ENCODE measurements around the gene PKN1. TPM values are rescaled to one million over a fixed set of nuclear protein-coding genes. Genes with fewer than 3 reads are reported as not detected.

Gene PKN1
- total and polyA plus RNA-seq, 9 of the 15 experiments (the other 6 are each of a cell fraction or from before 2014, with no cell fraction given), result 0.30 to 228 (median 77.5) TPM

GRCh38 chr19:14505488-14506239 is 72.6 kb downstream of the PKN1 start (continued):
- TF ChIP-seq ARID1B (IDR thresholded peaks at IDR 0.05) (peak; percentile 31; the same call in 1 of the 2 replicates), ARID2 (IDR thresholded peaks at IDR 0.05) (0 out of 2 replicates have a peak, but pooled peaks have one; percentile 4), NCOR1 (IDR thresholded peaks at IDR 0.05) (no peak), HOMEZ (CRISPR knock-in tag; IDR thresholded peaks at IDR 0.05) (no peak), RBM25 (IDR thresholded peaks at IDR 0.05; ENCODE audit: low read depth, low read length, severe bottlenecking) (no peak), ZNF830 (CRISPR knock-in tag; IDR thresholded peaks at IDR 0.05) (no peak), ASH1L (IDR thresholded peaks at IDR 0.05; ENCODE audit: borderline replicate concordance, low read depth, partially characterized antibody) (no peak), ETV1 (tag; conservative IDR thresholded peaks at IDR 0.05; ENCODE audit: low read depth) (no peak), ZNF253 (CRISPR knock-in tag; conservative IDR thresholded peaks at IDR 0.05) (no peak), SREBF1 (IDR thresholded peaks at IDR 0.05; ENCODE audit: borderline replicate concordance, low read depth, low read length) (no peak), CBFB (CRISPR knock-in tag; IDR thresholded peaks at IDR 0.05) (no peak), CREB1 (IDR thresholded peaks at IDR 0.05) (no peak), CREB1 (CRISPR knock-in tag; IDR thresholded peaks at IDR 0.05) (peak; percentile 30; the same call in 1 of the 2 replicates), FOSL1 (tag; conservative IDR thresholded peaks at IDR 0.05) (no peak), PREB (CRISPR knock-in tag; IDR thresholded peaks at IDR 0.05) (no peak), HNRNPLL (IDR thresholded peaks at IDR 0.05; ENCODE audit: low read depth, low read length, poor library complexity, severe bottlenecking) (no peak), ZNF143 (CRISPR knock-in tag; IDR thresholded peaks at IDR 0.05) (no peak)
- TF ChIP-seq, protein P1, sequence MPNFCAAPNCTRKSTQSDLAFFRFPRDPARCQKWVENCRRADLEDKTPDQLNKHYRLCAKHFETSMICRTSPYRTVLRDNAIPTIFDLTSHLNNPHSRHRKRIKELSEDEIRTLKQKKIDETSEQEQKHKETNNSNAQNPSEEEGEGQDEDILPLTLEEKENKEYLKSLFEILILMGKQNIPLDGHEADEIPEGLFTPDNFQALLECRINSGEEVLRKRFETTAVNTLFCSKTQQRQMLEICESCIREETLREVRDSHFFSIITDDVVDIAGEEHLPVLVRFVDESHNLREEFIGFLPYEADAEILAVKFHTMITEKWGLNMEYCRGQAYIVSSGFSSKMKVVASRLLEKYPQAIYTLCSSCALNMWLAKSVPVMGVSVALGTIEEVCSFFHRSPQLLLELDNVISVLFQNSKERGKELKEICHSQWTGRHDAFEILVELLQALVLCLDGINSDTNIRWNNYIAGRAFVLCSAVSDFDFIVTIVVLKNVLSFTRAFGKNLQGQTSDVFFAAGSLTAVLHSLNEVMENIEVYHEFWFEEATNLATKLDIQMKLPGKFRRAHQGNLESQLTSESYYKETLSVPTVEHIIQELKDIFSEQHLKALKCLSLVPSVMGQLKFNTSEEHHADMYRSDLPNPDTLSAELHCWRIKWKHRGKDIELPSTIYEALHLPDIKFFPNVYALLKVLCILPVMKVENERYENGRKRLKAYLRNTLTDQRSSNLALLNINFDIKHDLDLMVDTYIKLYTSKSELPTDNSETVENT (CRISPR knock-in tag; IDR thresholded peaks at IDR 0.05), result no peak
- TF ChIP-seq, protein P2, sequence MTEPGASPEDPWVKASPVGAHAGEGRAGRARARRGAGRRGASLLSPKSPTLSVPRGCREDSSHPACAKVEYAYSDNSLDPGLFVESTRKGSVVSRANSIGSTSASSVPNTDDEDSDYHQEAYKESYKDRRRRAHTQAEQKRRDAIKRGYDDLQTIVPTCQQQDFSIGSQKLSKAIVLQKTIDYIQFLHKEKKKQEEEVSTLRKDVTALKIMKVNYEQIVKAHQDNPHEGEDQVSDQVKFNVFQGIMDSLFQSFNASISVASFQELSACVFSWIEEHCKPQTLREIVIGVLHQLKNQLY (CRISPR knock-in tag; conservative IDR thresholded peaks at IDR 0.05), result no peak
- TF ChIP-seq, protein P3, sequence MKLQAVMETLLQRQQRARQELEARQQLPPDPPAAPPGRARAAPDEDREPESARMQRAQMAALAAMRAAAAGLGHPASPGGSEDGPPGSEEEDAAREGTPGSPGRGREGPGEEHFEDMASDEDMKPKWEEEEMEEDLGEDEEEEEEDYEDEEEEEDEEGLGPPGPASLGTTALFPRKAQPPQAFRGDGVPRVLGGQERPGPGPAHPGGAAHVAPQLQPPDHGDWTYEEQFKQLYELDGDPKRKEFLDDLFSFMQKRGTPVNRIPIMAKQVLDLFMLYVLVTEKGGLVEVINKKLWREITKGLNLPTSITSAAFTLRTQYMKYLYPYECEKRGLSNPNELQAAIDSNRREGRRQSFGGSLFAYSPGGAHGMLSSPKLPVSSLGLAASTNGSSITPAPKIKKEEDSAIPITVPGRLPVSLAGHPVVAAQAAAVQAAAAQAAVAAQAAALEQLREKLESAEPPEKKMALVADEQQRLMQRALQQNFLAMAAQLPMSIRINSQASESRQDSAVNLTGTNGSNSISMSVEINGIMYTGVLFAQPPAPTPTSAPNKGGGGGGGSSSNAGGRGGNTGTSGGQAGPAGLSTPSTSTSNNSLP (IDR thresholded peaks at IDR 0.05; ENCODE audit: borderline replicate concordance, low read depth, low read length), result no peak
